OCI-LY7 (cell line): ENCODE measurements around the gene HDAC9. TPM values are rescaled to one million over a fixed set of nuclear protein-coding genes. Genes with fewer than 3 reads are reported as not detected.

Experiments
- BruUV-seq: library from RNA; stranded (reverse); fragments of 400-500 nt; replicated peaks from 2 replicates; lab custom pipeline; 2021; lab: Mats Ljungman, UMichigan
- CTCF ChIA-PET: fragments of 300-600 bp; sonication (Branson Sonifier 250); formaldehyde crosslinking; loops from one replicate; lab custom pipeline; 2022; ENCODE audit warnings: antibody characterized with exemption; ENCODE audit not compliant: unreplicated experiment; lab: Charles Lee
- POLR2A ChIA-PET: fragments of 300-600 bp; sonication (Branson Sonifier 250); formaldehyde crosslinking; loops from one replicate; lab custom pipeline; 2022; ENCODE audit warnings: antibody characterized with exemption; lab: Charles Lee
- DNase-seq: peaks from one replicate; pipeline ENCODE4 v3.0.0-alpha.2; 2015; ENCODE audit warnings: low spot score
- H2AFZ ChIP-seq: fragments of 200-600 bp; sonication (generic), shearing (Covaris generic); 2 replicates; pipeline ENCODE4 v1.6.1; 2014; ENCODE audit warnings: mild to moderate bottlenecking, antibody characterized with exemption, low read length, moderate library complexity
- H3K27ac ChIP-seq: fragments of 200-600 bp; sonication (generic); 2 replicates; pipeline ENCODE4 v1.5.1; 2014; ENCODE audit warnings: mixed run types, low read depth, mild to moderate bottlenecking, moderate library complexity, low read length, inconsistent platforms; ENCODE audit not compliant: poor library complexity, severe bottlenecking
- H3K36me3 ChIP-seq: fragments of 200-600 bp; sonication (generic); 2 replicates; pipeline ENCODE4 v1.6.1; 2014; ENCODE audit warnings: mild to moderate bottlenecking, antibody characterized with exemption, low read length, moderate library complexity, mixed read lengths; ENCODE audit not compliant: insufficient read depth
- H3K4me1 ChIP-seq: fragments of 200-600 bp; sonication (generic); 2 replicates; pipeline ENCODE4 v1.5.1; 2014; ENCODE audit warnings: mild to moderate bottlenecking, low read length; ENCODE audit not compliant: insufficient read depth, poor library complexity, severe bottlenecking
- H3K4me2 ChIP-seq: fragments of 200-600 bp; sonication (generic); 2 replicates; pipeline ENCODE4 v1.6.1; 2014; ENCODE audit warnings: mild to moderate bottlenecking, low read length
- H3K4me3 ChIP-seq: fragments of 200-600 bp; sonication (generic); 2 replicates; pipeline ENCODE4 v1.5.1; 2014; ENCODE audit warnings: mild to moderate bottlenecking, low read depth, low read length; ENCODE audit not compliant: poor library complexity, severe bottlenecking
- H3K79me2 ChIP-seq: fragments of 200-600 bp; sonication (generic); 2 replicates; pipeline ENCODE4 v1.6.1; 2016; ENCODE audit warnings: low read depth, mild to moderate bottlenecking, low read length, moderate library complexity, mixed read lengths; ENCODE audit not compliant: insufficient read depth
- H3K9me2 ChIP-seq: fragments of 200-600 bp; sonication (generic); 2 replicates; pipeline ENCODE4 v1.6.1; 2016; ENCODE audit warnings: mild to moderate bottlenecking, low read length, mixed read lengths; ENCODE audit not compliant: insufficient read depth
- H3K9me3 ChIP-seq: fragments of 200-600 bp; sonication (generic); 2 replicates; pipeline ENCODE4 v1.6.1; 2014; ENCODE audit warnings: mild to moderate bottlenecking, mixed run types, low read length, mixed read lengths
- H4K20me1 ChIP-seq: fragments of 200-600 bp; sonication (generic); 2 replicates; pipeline ENCODE4 v1.6.1; 2014; ENCODE audit warnings: mild to moderate bottlenecking, antibody characterized with exemption, low read length, moderate library complexity, mixed read lengths; ENCODE audit not compliant: insufficient read depth
- EZH2phosphoT487 ChIP-seq: fragments of 200-600 bp; sonication (generic); IDR thresholded peaks from 2 replicates; pipeline ENCODE4 v1.6.1; 2018; ENCODE audit warnings: low read depth, borderline replicate concordance, mild to moderate bottlenecking, mixed run types, antibody characterized with exemption, low read length, moderate library complexity, mixed read lengths
- intact Hi-C: fragments of 100-400 bp; cut with micrococcal nuclease; formaldehyde crosslinking; loops from one replicate; pipeline ENCODE4 v1.10.0; 2022; ENCODE audit not compliant: unreplicated experiment
- total RNA-seq, 2 experiments: library from RNA; depleted of rRNA in 1 of 2; stranded (reverse); fragments of >200 nt in 1 of 2; shearing (Covaris generic) in 1 of 2; gene quantifications; 2 replicates each; pipeline ENCODE4 v1.2.3, GENCODE V29; 2014 to 2022
- TF ChIP-seq, protein P1 (sequence below): fragments of 200-600 bp; sonication (generic); conservative IDR thresholded peaks from 2 replicates; pipeline ENCODE4 v1.5.1; 2014; ENCODE audit warnings: mild to moderate bottlenecking, antibody characterized with exemption, low read length, moderate library complexity, mixed read lengths

The HDAC9 gene
- total RNA-seq, 2 experiments from 2014 or later: 58.8 to 91.7 TPM

GRCh38 chr7:18768256-18768655 is 272.7 kb downstream of the HDAC9 start:
- ChIA-PET CTCF (no interaction called here), POLR2A (no interaction called here)
- Histone ChIP-seq H3K27ac (no peak overlapping the region), H3K9me3 (no peaks in the 10 kb centered on the region), H2AFZ (no peak overlapping the region), H3K79me2 (no peaks in the 10 kb centered on the region), H4K20me1 (no peaks in the 10 kb centered on the region), H3K4me1 (no peaks in the 10 kb centered on the region), H3K4me2 (no peak overlapping the region), H3K36me3 (no peaks in the 10 kb centered on the region), H3K9me2 (no peaks in the 10 kb centered on the region), H3K4me3 (no peak overlapping the region)
- intact Hi-C loops: no loop called here
- DNase-seq: no peak
- no TSS peak for BruUV-seq
- TF ChIP-seq, protein P1, sequence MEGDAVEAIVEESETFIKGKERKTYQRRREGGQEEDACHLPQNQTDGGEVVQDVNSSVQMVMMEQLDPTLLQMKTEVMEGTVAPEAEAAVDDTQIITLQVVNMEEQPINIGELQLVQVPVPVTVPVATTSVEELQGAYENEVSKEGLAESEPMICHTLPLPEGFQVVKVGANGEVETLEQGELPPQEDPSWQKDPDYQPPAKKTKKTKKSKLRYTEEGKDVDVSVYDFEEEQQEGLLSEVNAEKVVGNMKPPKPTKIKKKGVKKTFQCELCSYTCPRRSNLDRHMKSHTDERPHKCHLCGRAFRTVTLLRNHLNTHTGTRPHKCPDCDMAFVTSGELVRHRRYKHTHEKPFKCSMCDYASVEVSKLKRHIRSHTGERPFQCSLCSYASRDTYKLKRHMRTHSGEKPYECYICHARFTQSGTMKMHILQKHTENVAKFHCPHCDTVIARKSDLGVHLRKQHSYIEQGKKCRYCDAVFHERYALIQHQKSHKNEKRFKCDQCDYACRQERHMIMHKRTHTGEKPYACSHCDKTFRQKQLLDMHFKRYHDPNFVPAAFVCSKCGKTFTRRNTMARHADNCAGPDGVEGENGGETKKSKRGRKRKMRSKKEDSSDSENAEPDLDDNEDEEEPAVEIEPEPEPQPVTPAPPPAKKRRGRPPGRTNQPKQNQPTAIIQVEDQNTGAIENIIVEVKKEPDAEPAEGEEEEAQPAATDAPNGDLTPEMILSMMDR: no peak
- TF ChIP-seq EZH2phosphoT487: no peak

- no peak for TF ChIP-seq EZH2phosphoT487
- ChIA-PET CTCF (no interaction called here), POLR2A (interaction anchor here (0.5 kb wide), 1 partner anchor 1852 kb away, joined by 3 read pairs; no protein-coding TSS in a partner anchor)
- H3K79me2 ChIP-seq: no peaks in the 10 kb centered on the region
- BruUV-seq: no TSS peak
- no peak overlapping the region for H3K4me3 ChIP-seq
- H2AFZ ChIP-seq: no peak overlapping the region
- H3K4me2 ChIP-seq: no peak overlapping the region
- H3K9me2 ChIP-seq: no peaks in the 10 kb centered on the region
- no peaks in the 10 kb centered on the region for H3K36me3 ChIP-seq
- H4K20me1 ChIP-seq: no peaks in the 10 kb centered on the region
- DNase-seq: no peak
- H3K9me3 ChIP-seq: no peaks in the 10 kb centered on the region
- H3K4me1 ChIP-seq: no peaks in the 10 kb centered on the region
- intact Hi-C loops: no loop called here
- H3K27ac ChIP-seq: no peak overlapping the region
Measured at GRCh38 chr7:18770154-18770811, 274.7 kb downstream of the HDAC9 start.

DNA sequence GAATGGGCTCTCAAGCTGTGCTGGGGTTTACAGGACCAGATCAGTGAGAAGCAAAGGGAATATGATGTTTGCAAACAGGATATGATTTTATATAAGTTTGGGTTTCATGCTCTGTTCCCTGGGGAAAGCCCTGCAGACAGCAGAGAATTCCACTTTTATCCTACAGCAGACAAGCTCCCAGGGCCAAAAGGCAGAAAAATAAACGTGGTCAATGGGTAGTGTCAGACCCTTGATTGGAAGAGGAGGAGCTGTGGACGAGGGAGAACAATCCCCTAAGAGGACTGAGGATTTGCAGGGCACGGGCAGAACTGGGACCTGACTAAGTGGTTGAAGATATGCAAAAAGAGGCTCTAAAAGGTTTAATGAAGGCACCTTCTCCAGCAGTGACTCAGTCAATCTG is 275.3 kb downstream of the HDAC9 start:
- DNase-seq: no peak
- ChIA-PET POLR2A (interaction anchor here (0.5 kb wide), 1 partner anchor 116 kb away, joined by 3 read pairs; no protein-coding TSS in a partner anchor), CTCF (no interaction called here)
- Histone ChIP-seq H3K9me2 (no peaks in the 10 kb centered on the region), H3K27ac (no peak overlapping the region), H3K4me2 (no peak overlapping the region), H4K20me1 (no peaks in the 10 kb centered on the region), H3K9me3 (no peaks in the 10 kb centered on the region), H3K4me1 (no peaks in the 10 kb centered on the region), H2AFZ (no peak overlapping the region), H3K4me3 (no peak overlapping the region), H3K36me3 (no peaks in the 10 kb centered on the region), H3K79me2 (no peaks in the 10 kb centered on the region)
- intact Hi-C loops: no loop called here
- TF ChIP-seq EZH2phosphoT487: no peak
- TF ChIP-seq, protein P1: no peak
- BruUV-seq: no TSS peak
